GM21515 (cell line): ENCODE data around the gene LMOD1.
"Not testable (repeated sequence)": the region's sequence is repeated elsewhere in the genome, so short reads cannot be mapped to it uniquely, and the experiment has no call there.

Source experiments
- ATAC-seq: cut with Tn5 transposase; IDR thresholded peaks from one replicate; pipeline ENCODE4 v1.9.1; 2021; ENCODE audit not compliant: unreplicated experiment

LMOD1 gene

DNA sequence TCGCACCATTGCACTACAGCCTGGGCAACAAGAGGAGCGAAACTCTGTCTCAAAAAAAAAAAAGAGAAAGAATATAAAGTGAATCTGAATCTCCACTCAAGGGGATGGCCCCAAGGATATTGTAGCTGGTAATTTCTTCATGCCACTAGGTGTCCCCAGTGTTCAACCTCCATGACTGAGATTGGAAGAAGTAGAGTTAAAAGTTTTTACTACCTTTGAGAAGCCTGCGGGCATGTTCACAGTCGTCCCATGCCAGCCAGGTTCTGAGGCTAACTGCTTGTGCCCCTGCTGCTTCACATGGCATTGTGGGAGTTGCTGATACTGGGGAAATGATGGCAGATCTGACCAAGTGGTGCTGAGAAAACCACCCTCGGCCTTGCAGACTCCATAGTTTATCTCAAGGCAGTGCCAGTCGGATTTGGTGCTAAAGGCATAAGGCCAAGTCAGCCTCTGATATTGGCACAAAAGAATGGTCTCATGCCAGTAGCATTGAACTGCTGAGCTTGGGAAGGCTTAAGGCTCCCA lies 68.4 kb downstream of the LMOD1 start:
- no peak for ATAC-seq

DNA sequence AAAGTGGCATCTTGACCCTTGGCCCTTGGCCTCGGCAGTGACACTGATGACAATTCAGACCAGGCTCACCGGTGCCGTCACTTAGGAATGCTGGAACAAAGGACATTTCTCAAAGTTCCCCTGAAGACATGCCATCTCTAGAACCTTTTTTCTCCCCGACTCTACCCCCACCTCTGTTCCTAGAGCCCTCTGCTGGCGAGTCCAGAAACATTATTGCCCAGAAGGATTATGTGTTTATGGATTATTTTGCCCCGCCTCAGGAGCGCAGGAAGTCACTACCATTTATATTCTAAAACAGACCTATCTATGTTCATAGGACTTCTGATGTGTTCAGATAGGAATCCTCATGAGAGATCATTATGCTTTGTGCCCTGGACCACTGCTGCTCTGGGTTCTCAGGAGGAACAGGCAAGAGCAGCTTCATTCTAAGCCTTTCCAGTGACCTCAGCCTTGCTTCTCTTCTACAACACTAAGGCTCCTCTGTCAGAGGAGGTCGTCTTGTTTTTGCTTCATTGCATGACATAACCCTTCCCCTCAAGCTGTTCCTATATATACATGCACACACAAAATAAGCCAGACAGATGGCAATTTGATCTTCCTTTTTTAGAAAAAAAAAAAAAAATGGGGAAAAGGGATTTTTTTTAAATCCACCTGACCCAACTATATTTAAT lies 70.1 kb downstream of the LMOD1 start:
- ATAC-seq: no peak

DNA sequence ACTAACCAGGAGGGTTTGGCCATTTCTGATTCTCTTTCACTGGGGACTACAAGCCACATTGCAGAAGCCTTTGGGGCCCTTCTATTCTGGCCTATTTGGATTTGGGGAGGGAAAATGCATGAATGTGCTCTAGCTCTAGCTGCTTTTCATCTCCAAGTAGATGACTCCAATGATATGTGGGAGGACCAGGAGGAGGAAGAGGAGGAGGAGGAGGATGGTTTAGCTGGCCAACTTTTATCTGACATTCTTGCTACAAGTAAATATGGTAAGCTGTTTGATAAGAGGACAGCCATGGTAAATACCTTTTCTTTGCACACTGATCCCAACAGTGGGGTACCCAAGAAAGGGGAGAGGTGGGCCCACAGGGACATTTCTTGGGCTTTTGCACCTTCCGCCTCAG lies 71.7 kb downstream of the LMOD1 start:
- no peak for ATAC-seq

DNA sequence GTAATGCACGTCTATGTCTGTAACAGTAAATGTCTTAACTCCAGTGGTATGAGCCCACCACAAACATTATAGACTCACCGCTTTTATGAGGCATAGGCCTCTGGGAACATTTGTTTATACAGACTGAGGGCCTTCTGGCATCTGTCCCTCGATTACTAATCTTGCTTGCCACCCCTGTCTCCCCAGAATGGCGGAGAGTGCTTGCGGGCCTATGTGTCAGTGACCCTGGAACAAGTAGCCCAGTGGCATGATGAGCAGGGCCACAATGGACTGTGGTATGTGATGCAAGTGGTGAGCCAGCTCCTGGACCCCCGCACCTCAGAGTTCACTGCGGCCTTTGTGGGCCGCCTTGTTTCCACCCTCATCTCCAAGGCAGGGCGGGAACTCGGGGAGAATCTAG lies 76.0 kb downstream of the LMOD1 start:
- ATAC-seq: no peak

DNA sequence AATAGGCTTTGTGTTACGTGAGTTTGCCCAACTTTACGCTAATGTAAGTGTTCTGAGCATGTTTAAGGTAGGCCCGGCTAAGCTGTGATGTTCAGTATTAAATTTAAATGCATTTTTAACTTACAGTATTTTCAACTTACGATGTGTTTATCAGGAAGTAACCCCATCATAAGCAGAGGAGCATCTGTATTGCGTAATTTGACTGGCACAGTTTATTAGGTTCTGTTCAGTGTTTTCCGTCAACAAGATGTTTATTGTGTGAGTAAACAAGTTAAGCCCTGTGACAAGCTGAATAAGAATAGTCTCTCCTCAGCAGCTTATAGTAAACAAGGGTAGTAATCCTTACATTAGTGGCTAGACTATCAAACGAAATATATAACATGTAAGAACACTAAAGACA lies 84.9 kb downstream of the LMOD1 start:
- ATAC-seq: no peak

DNA sequence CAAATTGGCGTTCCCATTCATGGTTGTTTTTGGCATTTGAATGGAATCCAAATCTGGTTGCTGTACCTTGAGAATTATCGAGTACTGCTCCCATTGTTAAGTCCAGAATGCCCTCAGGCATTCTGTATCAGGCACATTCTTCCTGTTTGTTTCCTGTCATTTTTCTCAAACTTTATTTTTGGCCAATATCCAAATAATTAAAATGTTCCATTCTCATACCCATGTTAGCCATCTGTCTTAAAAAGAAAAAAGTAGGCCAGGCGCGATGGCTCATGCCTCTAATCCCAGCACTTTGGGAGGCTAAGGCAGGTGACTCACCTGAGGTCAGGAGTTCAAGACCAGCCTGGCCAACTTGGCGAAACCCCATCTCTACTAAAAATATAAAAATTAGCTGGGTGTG lies 86.9 kb downstream of the LMOD1 start:
- ATAC-seq: no peak

DNA sequence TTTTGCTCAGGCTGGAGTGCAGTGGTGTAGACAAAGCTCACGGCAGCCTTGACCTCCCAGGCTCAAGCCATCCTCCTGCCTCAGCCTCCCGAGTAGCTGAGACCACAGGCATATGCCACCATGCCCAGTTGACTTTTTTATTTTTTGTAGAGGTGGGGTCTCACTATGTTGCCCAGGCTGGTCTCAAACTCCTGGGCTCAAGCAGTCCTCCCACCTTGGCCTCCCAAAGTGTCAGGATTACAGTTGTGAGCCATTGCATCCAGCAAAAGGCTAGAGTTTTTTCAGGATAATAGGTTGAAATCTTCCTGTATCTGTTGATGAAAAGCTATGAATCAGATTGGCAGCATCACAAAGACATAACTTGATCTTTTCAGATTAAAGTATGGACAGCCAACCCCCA lies 89.6 kb downstream of the LMOD1 start:
- not testable (repeated sequence) for ATAC-seq

DNA sequence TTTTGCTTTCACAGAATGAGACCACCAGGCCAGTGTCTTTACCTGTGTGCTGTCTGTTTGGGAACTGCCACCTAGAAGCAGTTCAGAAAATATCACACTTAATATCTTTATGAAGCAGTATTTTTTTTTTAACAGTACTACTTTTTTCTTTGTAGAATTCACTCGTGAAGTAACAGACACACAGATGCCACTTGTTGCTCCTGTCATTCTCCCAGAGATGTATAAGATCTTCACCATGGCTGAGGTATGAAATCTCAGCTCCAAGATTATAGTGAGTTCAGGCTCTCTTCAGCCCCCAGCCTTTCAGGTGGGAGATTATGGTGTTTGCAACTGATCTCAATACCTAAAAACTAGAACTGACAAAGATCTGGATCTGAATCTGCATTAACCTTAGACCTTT lies 94.4 kb downstream of the LMOD1 start:
- ATAC-seq: no peak

DNA sequence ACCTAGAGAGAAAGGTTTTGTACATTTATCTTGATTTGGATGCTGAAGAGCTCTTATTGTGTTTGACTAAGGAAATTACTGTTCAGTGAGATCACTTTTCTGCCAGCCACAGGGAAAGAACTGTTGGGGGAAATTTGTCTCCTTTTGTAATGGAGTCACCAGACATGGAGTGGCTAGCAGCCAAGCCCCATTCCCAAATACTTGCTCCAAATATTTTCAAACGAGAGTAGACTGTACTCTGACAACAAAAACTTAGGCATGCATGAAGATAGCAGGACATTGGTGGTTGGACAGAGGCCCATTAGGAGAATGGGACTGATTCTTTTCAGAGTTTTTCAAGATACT lies 96.3 kb downstream of the LMOD1 start:
- ATAC-seq: no peak

GRCh38 chr1:201849372-201850052 lies 96.8 kb downstream of the LMOD1 start:
- ATAC-seq: no peak

GRCh38 chr1:201848230-201848629 lies 98.1 kb downstream of the LMOD1 start:
- ATAC-seq: no peak

DNA sequence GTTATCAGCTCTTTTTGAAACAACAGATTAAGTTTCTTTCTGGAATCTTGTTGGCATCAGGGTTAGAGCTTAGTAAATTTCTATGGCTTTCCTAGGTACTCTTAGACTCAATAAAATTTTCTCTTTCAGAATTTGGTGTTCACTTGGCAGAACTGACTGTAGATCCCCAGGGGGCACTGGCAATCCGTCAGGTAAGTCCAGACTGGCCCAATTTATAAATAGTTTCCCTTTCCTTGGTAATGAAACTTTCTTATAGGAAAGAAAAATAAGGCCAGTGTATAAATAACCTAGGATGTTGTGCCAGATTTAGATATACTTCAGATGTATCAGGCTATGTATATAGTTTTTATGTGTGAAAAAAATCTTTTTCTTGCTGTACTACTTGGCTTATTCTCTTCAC lies 99.2 kb downstream of the LMOD1 start:
- no peak for ATAC-seq
